NCI-H2107 treated with DMSO at 0.1 percent for 48 hours (cell line): ENCODE results near the gene FOXJ3.

Source experiments
- DNase-seq: peaks from one replicate; lab custom pipeline; 2025; ENCODE audit not compliant: unreplicated experiment; lab: John Stamatoyannopoulos, UW

The FOXJ3 gene

DNA sequence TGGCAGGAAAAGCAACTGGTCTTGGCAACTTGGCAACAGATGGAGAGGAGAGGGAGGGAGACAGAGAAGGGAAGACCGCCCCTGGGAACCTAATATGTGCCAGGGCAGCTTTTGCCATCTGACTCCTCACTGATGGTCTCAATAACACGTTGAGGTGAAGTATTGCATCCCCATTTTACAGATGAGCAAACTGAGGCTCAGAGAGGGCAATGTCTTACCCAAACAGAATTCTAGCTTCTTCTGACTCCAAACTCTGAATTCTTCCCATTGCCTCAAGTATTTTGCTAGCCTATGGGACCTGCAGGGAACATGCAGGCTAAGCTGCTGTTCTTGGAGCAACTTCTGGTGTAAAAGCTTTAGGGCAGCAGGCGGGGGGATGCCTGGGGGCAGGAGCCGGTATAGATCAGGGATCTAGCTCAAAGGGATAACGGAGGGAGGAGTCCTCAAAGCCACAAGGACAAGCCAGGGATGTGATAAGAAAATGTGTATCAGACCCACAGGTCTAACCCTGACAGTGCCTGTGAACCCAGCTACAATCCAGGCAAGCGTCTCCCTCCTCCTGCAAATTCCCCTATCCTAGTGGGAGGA lies 163.3 kb downstream of the FOXJ3 start:
- DNase-seq: no peak

- no peak for DNase-seq
Measured at GRCh38 chr1:42170779-42171621, 164.0 kb downstream of the FOXJ3 start.

GRCh38 chr1:42168763-42169162 lies 166.3 kb downstream of the FOXJ3 start:
- peak; percentile 91 for DNase-seq

GRCh38 chr1:42168391-42168670 lies 166.7 kb downstream of the FOXJ3 start:
- no peak for DNase-seq

DNA sequence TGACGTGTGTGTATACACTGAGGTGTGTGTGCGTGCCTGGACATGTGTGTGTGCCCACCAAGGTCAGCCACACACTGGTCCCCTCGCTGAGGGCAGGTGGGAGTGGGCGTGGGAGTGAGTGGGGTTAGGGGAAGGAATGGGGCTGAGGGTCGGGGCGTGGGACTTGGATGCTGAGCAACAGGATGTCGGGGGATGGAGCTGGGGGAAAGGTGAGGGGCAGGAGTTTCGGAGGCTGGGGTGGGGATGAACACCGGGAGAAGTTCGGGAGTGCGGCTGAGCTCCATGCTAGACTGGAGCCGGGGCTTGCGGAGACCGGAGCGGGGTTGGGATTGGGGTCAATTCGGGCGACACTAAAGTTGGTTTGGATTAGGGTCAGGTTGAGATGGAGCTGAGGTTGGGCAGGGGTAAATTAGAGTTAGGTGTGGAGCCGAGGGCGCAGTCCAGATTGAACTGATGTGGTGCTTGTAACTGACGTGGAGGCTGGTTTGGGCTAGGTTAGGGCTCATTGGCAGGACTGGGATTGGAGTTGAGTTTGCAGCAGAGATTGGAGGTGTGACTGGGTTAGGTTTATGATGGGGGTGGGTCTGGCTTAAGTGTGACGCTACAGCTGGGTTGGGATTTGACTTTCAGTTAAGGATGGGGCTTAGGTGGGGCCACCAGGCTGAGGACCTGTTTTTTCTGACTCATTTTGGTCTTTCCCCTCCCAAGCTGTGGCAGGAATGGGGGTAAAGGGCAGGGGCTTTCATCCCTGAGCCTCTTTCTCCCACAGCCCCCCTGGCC lies 167.2 kb downstream of the FOXJ3 start:
- DNase-seq: no peak

- DNase-seq: peak; percentile 74
Measured at GRCh38 chr1:42165511-42166210, 169.4 kb downstream of the FOXJ3 start.

- no peak for DNase-seq
Measured at GRCh38 chr1:42164551-42165420, 170.2 kb downstream of the FOXJ3 start, which contains the start of gene GUCA2A. GUCA2A (minus strand) TSS chr1:42164745; CDS start chr1:42164712, 33 bp downstream.

GRCh38 chr1:42163536-42164503 lies 171.2 kb downstream of the FOXJ3 start:
- no peak for DNase-seq

- DNase-seq: no peak
Measured at GRCh38 chr1:42163114-42163513, 171.9 kb downstream of the FOXJ3 start.

DNA sequence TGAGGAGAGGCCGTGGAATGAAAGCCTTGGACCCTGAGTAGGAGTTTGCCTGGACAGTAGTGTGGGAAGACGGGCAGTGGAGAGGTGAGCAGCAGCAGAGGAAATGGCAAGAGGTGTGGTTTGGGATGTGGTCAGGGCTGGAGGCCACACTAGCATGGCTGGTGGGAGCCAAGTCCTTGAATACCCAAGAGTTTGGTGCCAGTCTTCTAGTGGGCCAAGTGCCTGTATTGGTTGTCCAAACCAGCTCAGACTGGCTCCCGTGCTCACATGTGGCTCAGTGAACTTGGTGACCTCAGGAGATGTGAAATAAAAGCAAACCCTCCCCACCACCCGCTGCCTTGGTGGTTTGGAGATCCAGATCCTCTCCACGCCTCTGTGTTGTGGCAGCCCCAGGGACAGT lies 172.9 kb downstream of the FOXJ3 start:
- no peak for DNase-seq

GRCh38 chr1:42158189-42158588 lies 176.8 kb downstream of the FOXJ3 start:
- no peak for DNase-seq

DNA sequence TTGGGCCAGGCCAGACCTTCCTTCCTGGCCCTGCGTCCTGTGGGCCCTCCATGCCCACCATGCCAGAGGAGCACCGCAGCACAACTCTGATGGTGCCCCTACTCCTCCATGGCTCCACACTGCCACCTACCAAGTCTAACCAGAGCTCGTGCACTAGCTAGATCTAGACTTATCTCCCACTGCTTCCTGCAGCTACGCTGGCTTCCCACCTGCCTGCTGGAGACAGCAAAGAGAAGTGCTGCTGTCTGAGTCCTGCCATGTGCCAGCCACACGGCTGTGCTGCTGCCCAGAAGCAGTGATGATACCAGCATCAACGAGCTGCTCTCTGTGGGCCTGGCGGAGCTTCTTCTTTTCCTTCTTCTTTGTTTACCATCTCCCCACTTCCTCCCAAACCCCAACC lies 177.4 kb downstream of the FOXJ3 start:
- no peak for DNase-seq

DNA sequence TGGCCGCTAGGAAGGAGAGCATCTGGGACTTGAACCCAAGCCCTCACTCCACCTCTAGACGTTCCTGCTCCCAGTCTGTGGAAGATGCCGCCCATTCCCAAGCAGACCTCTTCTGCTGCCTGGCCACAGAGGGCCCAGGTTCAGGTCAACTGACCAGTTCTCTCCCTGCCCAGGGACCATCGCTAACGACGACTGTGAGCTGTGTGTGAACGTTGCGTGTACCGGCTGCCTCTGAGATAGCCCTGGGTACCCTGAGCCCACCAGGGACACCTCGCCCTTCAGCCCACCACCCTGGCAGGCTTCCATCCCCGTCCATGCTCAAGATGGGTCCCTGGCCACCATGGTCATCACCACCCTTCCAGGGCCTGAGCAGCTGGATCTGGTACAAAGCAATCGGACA lies 179.7 kb downstream of the FOXJ3 start:
- DNase-seq: no peak

DNA sequence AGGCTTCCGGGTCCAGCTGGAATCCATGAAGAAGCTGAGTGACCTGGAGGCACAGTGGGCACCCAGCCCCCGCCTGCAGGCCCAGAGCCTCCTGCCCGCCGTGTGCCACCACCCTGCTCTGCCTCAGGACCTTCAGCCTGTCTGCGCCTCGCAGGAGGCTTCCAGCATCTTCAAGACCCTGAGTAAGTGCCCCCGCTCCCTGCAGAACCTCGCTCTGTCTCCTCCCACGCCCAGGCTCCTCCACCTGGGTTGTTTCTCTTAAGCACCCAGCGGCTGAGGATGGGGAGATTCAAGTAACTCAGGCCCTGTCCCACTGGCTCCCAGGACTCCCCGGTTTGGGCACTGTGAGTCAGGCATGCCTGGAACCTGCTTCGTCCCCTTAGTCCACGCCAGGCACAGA lies 180.3 kb downstream of the FOXJ3 start:
- DNase-seq: no peak

DNA sequence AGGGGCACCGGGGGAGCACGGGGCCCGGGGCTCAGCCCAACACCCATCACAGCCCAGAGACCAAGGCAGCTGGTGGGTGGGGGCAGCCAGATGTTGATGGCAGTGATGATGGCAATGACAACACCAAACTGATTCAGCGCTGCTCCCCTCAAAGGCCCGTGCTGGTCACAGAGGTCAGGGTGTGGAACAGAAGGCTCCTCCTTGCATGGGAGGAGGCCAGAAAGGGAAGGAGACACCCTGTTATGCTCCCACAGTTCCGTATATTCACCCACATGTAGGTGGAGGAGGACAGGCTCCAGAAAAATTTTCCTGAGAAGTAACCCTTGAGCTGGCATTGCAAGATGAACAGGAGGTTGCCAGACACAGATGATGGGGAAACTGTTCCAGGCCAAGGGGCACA lies 181.4 kb downstream of the FOXJ3 start:
- no peak for DNase-seq

DNA sequence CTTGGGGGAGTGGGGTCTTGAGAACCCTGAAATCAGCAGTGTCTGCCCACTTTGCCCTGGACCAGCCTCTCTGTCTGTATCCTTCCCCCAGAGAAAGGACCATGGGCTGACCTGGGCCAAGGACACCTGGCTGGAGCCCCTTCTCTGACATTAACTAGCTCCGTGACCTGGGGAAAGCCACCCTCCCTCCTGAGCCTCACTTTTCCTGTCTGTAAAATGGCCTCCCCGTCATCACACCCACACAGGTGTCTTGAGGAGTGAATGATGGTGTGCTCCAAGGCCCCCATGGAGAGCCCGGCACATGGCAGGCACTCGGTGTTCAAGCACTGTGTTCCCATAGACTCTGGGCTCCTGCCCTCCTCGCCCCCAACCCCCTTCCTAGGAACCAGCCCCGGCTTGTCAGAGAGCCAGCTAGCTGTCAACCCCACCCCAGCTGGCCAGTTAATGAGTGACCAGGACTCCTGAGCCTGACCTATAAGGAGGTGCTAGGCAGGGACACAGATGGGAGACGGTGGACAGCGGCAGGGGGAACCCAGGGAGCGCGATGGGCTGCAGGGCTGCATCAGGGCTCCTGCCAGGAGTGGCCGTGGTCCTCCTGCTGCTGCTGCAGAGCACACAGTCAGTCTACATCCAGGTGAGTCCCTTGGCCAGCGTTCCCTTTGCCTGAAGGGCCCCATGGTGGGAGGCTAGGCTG lies 182.0 kb downstream of the FOXJ3 start, which contains the start of gene GUCA2B:
Gene GUCA2B (plus strand): TSS at position 504 of the 694 bp plus-strand sequence. CDS start 41 bp downstream, at position 545.
- DNase-seq: no peak

- no peak for DNase-seq
Measured at GRCh38 chr1:42152119-42152518, 182.9 kb downstream of the FOXJ3 start.

DNA sequence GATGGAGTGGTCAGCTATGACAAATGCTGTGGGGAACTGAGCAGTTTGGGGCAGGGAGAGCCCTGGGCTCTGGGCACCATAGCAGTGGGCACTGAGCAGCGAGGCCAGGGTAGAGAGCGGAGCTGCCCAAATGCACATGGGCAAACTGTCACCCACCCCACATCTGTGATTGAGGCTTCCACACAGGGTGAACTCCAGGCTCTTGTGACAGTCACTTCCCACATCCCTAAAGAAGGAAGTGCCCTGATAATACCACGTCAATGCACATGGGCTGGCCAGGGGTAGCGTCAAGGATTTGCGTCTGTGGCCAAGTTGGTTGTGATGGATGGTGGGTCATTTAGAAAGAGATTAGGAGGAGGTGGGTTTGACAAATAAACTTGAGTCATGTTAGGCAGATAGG lies 184.4 kb downstream of the FOXJ3 start:
- no peak for DNase-seq

DNA sequence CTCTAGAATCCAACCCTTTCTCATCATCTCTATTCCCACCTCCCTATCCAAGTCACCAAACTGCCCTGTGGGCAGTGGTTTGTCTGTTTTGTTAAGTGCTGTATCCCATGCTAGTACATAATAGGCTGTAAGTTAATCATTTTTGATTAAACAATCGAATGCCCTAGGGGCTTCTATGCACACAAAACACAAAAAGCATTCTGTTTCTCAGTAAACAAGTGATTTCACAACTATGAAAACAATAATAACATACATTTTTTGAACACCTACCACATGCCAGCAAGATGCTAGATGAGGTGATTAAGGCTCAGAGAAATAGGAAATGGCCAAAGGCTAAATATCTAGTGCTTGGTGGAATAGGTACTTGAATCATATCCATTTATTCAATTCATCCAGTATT lies 186.9 kb downstream of the FOXJ3 start:
- no peak for DNase-seq
